Activated naive CD4-positive, alpha-beta T cell treated with anti-CD3 and anti-CD28 coated beads, Interleukin-2, amount 50 U/mL, for 24 hours (primary cell): ENCODE data around the gene CAV1.
"Not testable (repeated sequence)": the region's sequence is repeated elsewhere in the genome, so short reads cannot be mapped to it uniquely, and the experiment has no call there.

Experiments used
- H3K27ac Mint-ChIP-seq: one replicate; pipeline ENCODE4 v1.8.0; 2021; ENCODE audit warnings: mild to moderate bottlenecking, mixed read lengths
- H3K27me3 Mint-ChIP-seq: one replicate; pipeline ENCODE4 v1.8.0; 2021; ENCODE audit warnings: mixed read lengths
- H3K36me3 Mint-ChIP-seq: one replicate; pipeline ENCODE4 v1.8.0; 2021; ENCODE audit warnings: mixed read lengths
- H3K4me1 Mint-ChIP-seq: one replicate; pipeline ENCODE4 v1.8.0; 2021; ENCODE audit warnings: mixed read lengths
- H3K4me3 Mint-ChIP-seq: one replicate; pipeline ENCODE4 v1.8.0; 2021; ENCODE audit warnings: mild to moderate bottlenecking, mixed read lengths
- H3K9me3 Mint-ChIP-seq: one replicate; pipeline ENCODE4 v1.8.0; 2021; ENCODE audit warnings: mixed read lengths

CAV1 gene, protein sequence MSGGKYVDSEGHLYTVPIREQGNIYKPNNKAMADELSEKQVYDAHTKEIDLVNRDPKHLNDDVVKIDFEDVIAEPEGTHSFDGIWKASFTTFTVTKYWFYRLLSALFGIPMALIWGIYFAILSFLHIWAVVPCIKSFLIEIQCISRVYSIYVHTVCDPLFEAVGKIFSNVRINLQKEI

DNA sequence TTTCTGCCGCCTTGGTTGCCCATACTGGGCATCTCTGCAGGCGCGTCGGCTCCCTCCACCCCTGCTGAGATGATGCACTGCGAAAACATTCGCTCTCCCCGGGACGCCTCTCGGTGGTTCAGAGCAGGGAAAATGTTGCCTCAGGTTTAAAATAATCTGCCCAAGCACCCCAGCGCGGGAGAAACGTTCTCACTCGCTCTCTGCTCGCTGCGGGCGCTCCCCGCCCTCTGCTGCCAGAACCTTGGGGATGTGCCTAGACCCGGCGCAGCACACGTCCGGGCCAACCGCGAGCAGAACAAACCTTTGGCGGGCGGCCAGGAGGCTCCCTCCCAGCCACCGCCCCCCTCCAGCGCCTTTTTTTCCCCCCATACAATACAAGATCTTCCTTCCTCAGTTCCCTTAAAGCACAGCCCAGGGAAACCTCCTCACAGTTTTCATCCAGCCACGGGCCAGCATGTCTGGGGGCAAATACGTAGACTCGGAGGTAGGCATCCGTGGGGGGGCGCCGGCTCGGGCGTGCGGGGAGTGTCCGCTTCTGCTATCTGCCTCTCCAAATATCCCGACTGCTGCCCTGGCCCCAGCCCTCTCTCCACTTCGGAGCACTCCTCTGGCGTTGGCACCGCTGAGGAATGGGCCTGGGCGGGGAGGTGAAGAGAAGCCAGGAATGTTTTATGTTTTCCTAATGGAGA is at the start of gene CAV1:
Gene CAV1, plus strand, starts transcription at position 428 of the 689 bp plus-strand sequence. Its CDS starts 27 bp downstream, at position 455.
- Mint-ChIP-seq H3K27ac (no peak within 1 kb of the TSS), H3K9me3 (no peaks in the 10 kb centered on the region)

DNA sequence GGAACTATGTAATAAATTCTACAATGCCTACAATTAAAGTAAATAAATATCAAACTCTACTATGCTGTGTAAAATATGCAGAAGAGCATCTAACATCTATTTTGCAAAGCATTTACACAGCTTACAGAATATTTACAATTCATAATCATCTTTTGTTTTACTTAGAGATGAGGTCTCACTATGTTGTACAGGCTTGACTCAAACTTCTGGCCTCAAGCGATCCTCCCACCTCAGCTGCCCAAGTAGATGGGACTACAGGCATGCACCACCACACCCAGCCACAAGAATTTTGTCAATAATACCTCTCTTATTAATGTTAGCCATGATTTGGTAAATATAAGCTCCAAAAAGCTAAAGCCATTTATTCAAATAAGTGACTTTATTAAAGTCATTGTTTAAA is 47.2 kb upstream of the CAV1 start:
- no peak overlapping the region for H3K27ac Mint-ChIP-seq
- H3K36me3 Mint-ChIP-seq, result no peaks in the 10 kb centered on the region
- no peak overlapping the region for H3K4me3 Mint-ChIP-seq
- no peaks in the 10 kb centered on the region for H3K4me1 Mint-ChIP-seq
- H3K9me3 Mint-ChIP-seq, result peaks cover 10% of the 10 kb centered on the region
- peaks cover 15% of the 10 kb centered on the region for H3K27me3 Mint-ChIP-seq

More for the DNA sequence above, at the start of gene CAV1:
- H3K4me1 Mint-ChIP-seq, result peaks cover 21% of the 10 kb centered on the region
- H3K4me3 Mint-ChIP-seq, result peak within 1 kb of the TSS; percentile 83
- no peaks in the 10 kb centered on the region for H3K36me3 Mint-ChIP-seq
- peaks cover 52% of the 10 kb centered on the region for H3K27me3 Mint-ChIP-seq

DNA sequence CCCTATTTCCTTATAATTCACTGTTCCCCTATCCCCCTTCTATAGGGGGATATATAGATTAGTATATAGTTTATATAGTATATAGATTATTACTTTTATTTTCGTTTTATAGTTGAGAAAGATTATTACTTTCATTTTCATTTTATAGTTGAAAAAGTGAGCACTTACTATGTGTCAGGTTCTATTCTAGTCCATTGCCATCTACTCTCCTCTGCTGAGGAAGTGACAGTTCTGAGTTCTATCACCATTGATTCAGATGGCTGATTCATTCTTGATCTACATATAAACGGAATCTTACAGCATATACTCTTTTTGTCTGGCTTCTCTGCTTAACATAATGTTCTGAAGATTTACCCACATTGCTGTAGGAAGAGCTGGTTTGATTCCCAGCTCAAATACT is 46.0 kb upstream of the CAV1 start:
- no peaks in the 10 kb centered on the region for H3K36me3 Mint-ChIP-seq
- no peak overlapping the region for H3K4me3 Mint-ChIP-seq
- no peaks in the 10 kb centered on the region for H3K4me1 Mint-ChIP-seq
- peaks cover 10% of the 10 kb centered on the region for H3K27me3 Mint-ChIP-seq
- peaks cover 10% of the 10 kb centered on the region for H3K9me3 Mint-ChIP-seq
- H3K27ac Mint-ChIP-seq, result no peak overlapping the region

DNA sequence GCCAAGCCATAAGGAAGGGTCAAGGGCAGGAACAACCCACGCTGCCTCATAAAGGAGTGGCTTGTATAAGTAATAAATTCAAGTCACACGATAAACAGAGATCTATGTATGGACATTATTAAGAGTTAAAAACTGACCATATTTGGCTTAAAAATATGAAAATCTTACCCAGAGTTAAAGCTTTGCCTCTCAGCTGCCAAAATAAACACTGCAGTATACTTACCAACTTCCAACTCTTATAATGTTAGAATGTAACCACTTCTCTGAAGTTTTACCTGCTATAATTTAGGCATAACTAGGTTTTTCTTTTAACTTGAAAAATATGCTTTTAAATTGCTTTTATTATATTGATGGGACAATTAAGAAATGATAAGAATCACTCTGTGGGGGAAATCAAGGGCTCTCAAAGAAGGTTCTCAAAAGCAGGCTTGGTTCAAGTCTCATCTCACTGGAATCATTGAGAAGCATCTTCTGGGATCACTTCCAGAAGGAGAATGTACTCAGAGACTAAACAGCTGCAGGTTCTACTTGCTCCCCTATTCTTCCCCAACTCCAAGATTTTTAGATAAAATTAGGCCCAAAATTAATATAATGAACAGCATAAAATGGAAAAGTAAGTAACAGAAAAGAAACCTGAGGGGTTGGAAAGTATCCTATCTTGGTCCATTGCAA is 41.4 kb upstream of the CAV1 start:
- no peaks in the 10 kb centered on the region for H3K36me3 Mint-ChIP-seq
- H3K4me1 Mint-ChIP-seq, result no peaks in the 10 kb centered on the region
- H3K4me3 Mint-ChIP-seq, result no peak overlapping the region
- H3K9me3 Mint-ChIP-seq, result no peaks in the 10 kb centered on the region
- peaks cover 16% of the 10 kb centered on the region for H3K27me3 Mint-ChIP-seq
- H3K27ac Mint-ChIP-seq, result no peak overlapping the region

DNA sequence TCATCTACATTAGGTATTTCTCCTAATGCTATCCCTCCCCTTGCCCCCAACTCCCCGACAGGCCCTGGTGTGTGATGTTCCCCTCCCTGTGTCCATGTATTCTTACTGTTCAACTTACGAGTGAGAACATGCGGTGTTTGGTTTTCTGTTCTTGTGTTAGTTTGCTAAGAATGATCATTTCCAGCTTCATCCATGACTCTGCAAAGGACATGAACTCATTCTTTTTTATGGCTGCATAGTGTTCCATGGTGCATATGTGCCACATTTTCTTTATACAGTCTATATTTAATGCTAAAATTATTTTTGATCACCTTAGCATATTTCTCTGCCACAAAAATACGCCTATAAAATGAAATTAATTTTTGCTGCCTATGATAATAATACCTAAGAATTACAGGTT is 40.4 kb upstream of the CAV1 start:
- H3K4me1 Mint-ChIP-seq, H3K9me3 Mint-ChIP-seq, H3K36me3 Mint-ChIP-seq, H3K27ac Mint-ChIP-seq, H3K4me3 Mint-ChIP-seq: not testable (repeated sequence)
- H3K27me3 Mint-ChIP-seq, result peaks cover 16% of the 10 kb centered on the region

DNA sequence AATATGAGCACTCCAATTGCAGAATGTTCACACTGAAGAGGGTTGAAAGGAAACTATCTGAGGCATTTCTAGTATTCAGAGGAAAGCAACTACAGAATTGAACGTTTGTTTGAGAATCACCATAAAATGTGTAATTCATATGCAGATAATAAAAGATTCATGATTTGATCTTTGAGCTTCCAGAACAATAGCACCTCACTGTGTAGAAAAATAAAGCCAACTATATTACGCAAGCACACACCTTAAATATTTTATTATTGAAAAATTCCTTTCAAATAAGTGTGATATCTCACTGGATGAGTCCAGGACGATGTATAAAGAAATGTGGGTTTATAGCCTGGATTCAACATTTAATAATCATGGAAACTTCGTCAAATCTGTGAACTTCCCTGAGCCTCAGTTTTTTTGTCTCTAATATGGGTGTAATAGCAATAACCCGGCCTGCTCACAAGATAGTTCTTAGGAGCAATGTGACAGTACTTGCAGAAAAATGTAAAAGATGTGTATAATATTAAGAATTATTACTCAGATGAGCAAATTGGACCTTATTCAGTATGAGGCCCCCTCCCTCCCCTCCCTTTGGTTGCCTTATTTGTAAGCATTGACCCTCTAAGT is 36.8 kb upstream of the CAV1 start:
- peaks cover 29% of the 10 kb centered on the region for H3K27me3 Mint-ChIP-seq
- no peaks in the 10 kb centered on the region for H3K36me3 Mint-ChIP-seq
- no peak overlapping the region for H3K27ac Mint-ChIP-seq
- no peaks in the 10 kb centered on the region for H3K4me1 Mint-ChIP-seq
- no peaks in the 10 kb centered on the region for H3K9me3 Mint-ChIP-seq
- no peak overlapping the region for H3K4me3 Mint-ChIP-seq

DNA sequence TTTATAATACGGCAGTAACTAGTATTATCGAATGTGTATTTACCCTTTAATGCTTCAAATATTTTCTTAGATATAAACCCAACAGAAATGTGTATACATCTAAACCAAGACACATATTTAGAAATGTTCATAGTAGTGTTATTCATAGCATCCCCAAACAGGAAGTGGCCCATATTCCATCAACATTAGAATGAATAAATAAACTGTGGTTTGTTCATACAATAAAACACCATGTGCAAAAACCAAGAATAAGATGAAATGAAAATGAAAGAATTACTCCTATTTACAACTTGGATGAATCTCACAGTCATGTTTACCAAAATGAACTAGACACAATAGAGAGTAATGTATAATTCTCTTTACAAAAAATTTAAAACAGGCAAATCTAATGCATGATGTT is 34.5 kb upstream of the CAV1 start:
- H3K4me1 Mint-ChIP-seq, result no peaks in the 10 kb centered on the region
- no peaks in the 10 kb centered on the region for H3K9me3 Mint-ChIP-seq
- H3K4me3 Mint-ChIP-seq, result no peak overlapping the region
- H3K27ac Mint-ChIP-seq, result no peak overlapping the region
- peaks cover 27% of the 10 kb centered on the region for H3K27me3 Mint-ChIP-seq
- H3K36me3 Mint-ChIP-seq, result no peaks in the 10 kb centered on the region

DNA sequence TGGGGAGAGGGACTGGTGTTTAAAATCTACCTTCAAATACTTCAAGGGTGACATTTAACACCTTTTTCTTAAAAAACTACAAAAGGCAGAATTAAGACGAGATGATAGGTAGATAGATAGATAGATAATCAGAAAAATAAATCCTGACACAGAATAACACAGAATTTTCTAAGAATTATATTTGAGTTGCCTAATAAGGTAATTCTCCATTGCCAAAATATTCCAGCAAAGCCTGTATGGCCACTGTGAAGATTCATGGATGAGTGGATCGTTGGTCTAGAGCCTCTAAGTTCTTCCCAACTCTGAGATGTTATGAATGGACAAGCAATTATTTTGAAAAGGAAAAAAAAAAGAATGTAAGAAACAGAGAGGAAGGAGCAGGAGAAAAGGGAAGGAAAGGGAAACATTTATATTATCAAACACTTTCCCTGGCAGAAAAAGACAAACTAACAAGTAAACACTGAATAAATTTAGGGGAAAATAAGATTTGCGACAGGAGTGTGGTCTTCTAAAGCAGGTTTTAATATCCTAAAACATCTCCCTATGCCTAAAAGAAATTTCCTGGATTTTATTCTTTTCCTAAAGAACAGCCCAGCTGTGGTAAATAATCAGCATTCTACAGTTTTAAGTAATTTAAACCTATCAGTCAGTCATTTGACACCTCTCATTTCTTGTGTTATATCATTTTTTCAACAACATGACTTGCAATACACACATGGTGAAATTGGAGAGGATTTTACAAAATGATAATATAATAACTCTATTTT is 32.8 kb upstream of the CAV1 start:
- Mint-ChIP-seq H3K4me3 (no peak overlapping the region), H3K36me3 (no peaks in the 10 kb centered on the region), H3K27ac (no peak overlapping the region), H3K27me3 (peaks cover 25% of the 10 kb centered on the region), H3K9me3 (no peaks in the 10 kb centered on the region), H3K4me1 (no peaks in the 10 kb centered on the region)

DNA sequence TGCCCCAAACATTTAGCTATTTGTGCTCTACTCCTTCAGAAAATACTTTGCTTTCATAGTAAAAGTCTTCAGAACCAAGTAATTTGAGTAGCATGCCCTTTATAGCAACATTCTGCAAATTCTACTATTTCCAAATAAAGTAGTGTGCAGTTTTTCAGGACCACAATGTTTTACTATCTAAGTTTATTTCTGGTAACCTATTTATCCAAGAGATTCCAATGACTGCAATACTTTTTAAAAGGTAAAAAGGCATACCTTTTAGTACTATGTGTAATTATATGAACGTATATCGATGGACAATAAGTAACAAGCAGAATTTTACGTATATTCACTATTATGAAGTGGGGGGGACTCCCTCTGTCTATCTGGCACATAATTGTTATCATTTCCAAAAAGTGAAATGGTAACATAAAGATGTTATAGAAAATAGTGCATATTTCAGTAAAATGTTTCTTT is 32.2 kb upstream of the CAV1 start:
- Mint-ChIP-seq H3K36me3 (no peaks in the 10 kb centered on the region), H3K27me3 (peaks cover 26% of the 10 kb centered on the region), H3K4me3 (no peak overlapping the region), H3K27ac (no peak overlapping the region), H3K9me3 (no peaks in the 10 kb centered on the region), H3K4me1 (no peaks in the 10 kb centered on the region)

DNA sequence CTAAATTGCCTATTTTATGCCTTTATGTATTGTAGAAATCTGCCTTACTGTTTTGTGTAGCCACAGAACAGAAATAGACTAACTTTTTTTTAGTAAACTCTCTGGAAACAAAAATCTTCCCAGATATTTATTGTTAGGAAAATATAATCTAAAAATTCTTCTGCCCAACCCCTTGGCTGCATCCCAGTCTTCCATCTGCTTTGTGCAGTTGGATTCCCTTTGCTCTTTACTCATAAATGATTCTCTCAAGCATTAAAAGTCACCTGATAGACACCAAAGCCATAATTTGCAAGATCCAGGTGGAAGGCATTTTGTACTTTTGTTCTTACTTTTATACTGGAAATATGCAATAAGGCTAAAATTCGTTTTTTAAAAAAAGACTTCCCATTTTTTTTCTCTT is 31.4 kb upstream of the CAV1 start:
- Mint-ChIP-seq H3K36me3 (no peaks in the 10 kb centered on the region), H3K27me3 (peaks cover 32% of the 10 kb centered on the region), H3K4me1 (no peaks in the 10 kb centered on the region)

DNA sequence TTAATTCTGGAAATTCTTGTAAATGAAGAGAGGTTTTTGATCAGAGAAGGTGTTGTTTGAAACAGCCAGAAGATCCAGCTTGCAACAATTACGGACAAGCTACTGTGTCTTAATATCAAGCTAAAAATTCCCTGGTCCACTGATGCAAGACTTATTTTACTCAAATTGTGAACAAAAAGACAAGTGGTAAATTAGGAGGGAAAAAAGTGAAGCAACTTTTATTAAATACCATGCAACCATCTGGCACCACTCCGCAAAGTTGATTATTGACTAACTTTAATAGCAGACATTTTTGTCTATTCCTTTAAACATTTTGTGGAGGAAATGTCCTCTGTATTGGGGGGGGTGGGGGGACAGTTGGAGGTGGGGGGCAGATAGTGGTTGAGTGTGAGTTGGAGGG is 30.4 kb upstream of the CAV1 start:
- Mint-ChIP-seq H3K36me3 (no peaks in the 10 kb centered on the region), H3K4me3 (no peak overlapping the region), H3K9me3 (no peaks in the 10 kb centered on the region), H3K4me1 (no peaks in the 10 kb centered on the region), H3K27ac (no peak overlapping the region), H3K27me3 (peaks cover 36% of the 10 kb centered on the region)

More for the DNA sequence above, 31.4 kb upstream of the CAV1 start:
- H3K9me3 Mint-ChIP-seq, result no peaks in the 10 kb centered on the region
- H3K4me3 Mint-ChIP-seq, result no peak overlapping the region
- H3K27ac Mint-ChIP-seq, result no peak overlapping the region

DNA sequence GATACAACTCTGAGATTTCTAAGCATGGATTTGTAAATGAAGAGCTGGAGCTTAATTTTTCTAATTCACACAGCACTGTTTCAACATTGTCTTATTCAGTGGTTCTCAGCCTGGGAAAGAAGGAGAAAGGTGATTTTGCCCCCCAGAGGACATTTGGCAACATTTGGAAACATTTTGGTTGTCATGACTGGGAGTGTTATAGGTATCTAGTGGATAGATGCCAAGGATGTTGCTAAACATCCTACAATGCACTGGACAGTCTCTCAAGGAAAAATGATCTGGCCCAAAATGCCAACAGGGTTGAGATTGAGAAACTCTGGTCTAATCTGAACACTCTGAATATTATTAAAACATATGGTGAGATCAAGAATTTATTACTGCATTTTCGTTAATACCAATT is 29.1 kb upstream of the CAV1 start:
- Mint-ChIP-seq H3K36me3 (no peaks in the 10 kb centered on the region), H3K27me3 (peaks cover 35% of the 10 kb centered on the region), H3K9me3 (no peaks in the 10 kb centered on the region), H3K4me1 (peaks cover 8% of the 10 kb centered on the region), H3K4me3 (no peak overlapping the region), H3K27ac (no peak overlapping the region)

DNA sequence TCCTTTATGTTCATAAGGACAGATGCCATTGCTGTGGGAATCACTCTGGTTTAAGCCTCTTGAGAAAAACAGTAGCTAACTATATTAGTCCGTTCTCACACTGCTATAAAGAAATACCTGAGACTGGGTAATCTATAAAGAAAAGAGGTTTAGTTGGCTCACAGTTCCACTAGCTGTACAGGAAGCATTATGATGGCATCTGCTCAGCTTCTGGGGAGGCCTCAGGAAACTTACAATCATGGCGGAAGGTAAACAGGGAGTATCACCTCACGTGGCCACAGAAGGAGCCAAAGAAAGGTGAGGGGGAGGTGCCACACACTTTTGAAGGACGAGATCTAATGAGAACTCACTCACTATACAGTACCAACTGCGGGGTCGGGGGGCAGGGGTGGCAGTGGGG is 28.2 kb upstream of the CAV1 start:
- no peak overlapping the region for H3K27ac Mint-ChIP-seq
- H3K36me3 Mint-ChIP-seq, result no peaks in the 10 kb centered on the region
- H3K4me1 Mint-ChIP-seq, result peaks cover 9% of the 10 kb centered on the region
- H3K9me3 Mint-ChIP-seq, result no peaks in the 10 kb centered on the region
- peaks cover 37% of the 10 kb centered on the region for H3K27me3 Mint-ChIP-seq
- no peak overlapping the region for H3K4me3 Mint-ChIP-seq

DNA sequence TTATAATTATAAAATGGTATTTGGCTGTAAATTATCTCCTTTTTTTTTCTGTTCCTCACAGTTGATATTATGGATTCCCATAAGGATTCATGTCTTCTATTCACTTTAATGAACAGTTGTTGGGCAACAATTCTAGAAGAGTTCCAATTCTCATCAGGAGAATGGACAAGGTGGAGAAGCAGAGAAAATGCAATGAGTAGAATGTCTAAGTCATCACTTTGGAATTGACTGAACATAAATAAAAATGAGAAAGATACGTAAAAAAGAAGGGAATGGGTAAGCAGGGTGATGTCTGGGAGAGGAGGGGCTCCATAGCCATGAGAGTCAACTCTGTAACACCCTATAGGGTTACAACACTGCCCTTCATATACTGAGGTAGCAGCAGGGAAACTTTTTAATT is 27.1 kb upstream of the CAV1 start:
- Mint-ChIP-seq H3K27me3 (peaks cover 38% of the 10 kb centered on the region), H3K4me3 (peak overlapping the region; percentile 16), H3K9me3 (no peaks in the 10 kb centered on the region), H3K27ac (no peak overlapping the region), H3K36me3 (no peaks in the 10 kb centered on the region), H3K4me1 (peaks cover 9% of the 10 kb centered on the region)
